Parathyroid adenoma (tissue), 2 donors: Measurements from ENCODE around the gene PASD1.

Experiments
- H2AFZ ChIP-seq: fragments of 300-600 bp; sonication (generic); one replicate; pipeline ENCODE4 v1.7.0; 2017; ENCODE audit warnings: antibody characterized with exemption, mild to moderate bottlenecking
- H3K27ac ChIP-seq: fragments of 300-600 bp; sonication (generic); one replicate; pipeline ENCODE4 v1.7.0; 2017
- H3K27me3 ChIP-seq: fragments of 300-600 bp; sonication (generic); one replicate; pipeline ENCODE4 v1.7.0; 2017; ENCODE audit warnings: low read length; ENCODE audit not compliant: control insufficient read depth, insufficient read depth
- H3K36me3 ChIP-seq: fragments of 300-600 bp; sonication (generic); one replicate; pipeline ENCODE4 v1.7.0; 2017; ENCODE audit warnings: low read length; ENCODE audit not compliant: control insufficient read depth, insufficient read depth
- H3K4me1 ChIP-seq: fragments of 300-600 bp; sonication (generic); one replicate; pipeline ENCODE4 v1.7.0; 2017; ENCODE audit warnings: control low read depth
- H3K4me2 ChIP-seq: fragments of 300-600 bp; sonication (generic); one replicate; pipeline ENCODE4 v1.7.0; 2017; ENCODE audit warnings: low read length
- H3K4me3 ChIP-seq: fragments of 300-600 bp; sonication (generic); one replicate; pipeline ENCODE4 v1.7.0; 2017; ENCODE audit warnings: low read depth, low read length
- H3K79me2 ChIP-seq: fragments of 300-600 bp; sonication (generic); one replicate; pipeline ENCODE4 v1.7.0; 2017; ENCODE audit warnings: control low read depth
- H3K9ac ChIP-seq: fragments of 300-600 bp; sonication (generic); one replicate; pipeline ENCODE4 v1.7.0; 2017; ENCODE audit warnings: mild to moderate bottlenecking
- H3K9me3 ChIP-seq: fragments of 300-600 bp; sonication (generic); one replicate; pipeline ENCODE4 v1.7.0; 2017; ENCODE audit warnings: low read length; ENCODE audit not compliant: control insufficient read depth
- CTCF ChIP-seq: fragments of 300-600 bp; sonication (generic); IDR thresholded peaks from one replicate; pipeline ENCODE4 v1.7.0; 2017; ENCODE audit warnings: antibody characterized with exemption, mild to moderate bottlenecking
- donor health status: primary hyperparathyroidism.

PASD1 gene

GRCh38 chrX:151701531-151701930, 138.1 kb downstream of the PASD1 start:
- Histone ChIP-seq H3K79me2 (no peaks in the 10 kb centered on the region), H3K9me3 (no peaks in the 10 kb centered on the region), H3K36me3 (no peaks in the 10 kb centered on the region), H3K4me1 (no peaks in the 10 kb centered on the region), H3K27me3 (no peaks in the 10 kb centered on the region), H3K4me3 (no peak overlapping the region), H2AFZ (no peak overlapping the region), H3K4me2 (no peak overlapping the region), H3K27ac (no peak overlapping the region), H3K9ac (no peak overlapping the region)
- TF ChIP-seq CTCF: no peak

GRCh38 chrX:151702026-151702714, 138.7 kb downstream of the PASD1 start:
- Histone ChIP-seq H3K4me1 (no peaks in the 10 kb centered on the region), H3K27ac (no peak overlapping the region), H2AFZ (no peak overlapping the region), H3K9ac (no peak overlapping the region), H3K36me3 (no peaks in the 10 kb centered on the region), H3K27me3 (no peaks in the 10 kb centered on the region), H3K79me2 (no peaks in the 10 kb centered on the region), H3K4me3 (no peak overlapping the region), H3K4me2 (no peak overlapping the region), H3K9me3 (no peaks in the 10 kb centered on the region)
- no peak for TF ChIP-seq CTCF

GRCh38 chrX:151702741-151703340, 139.4 kb downstream of the PASD1 start:
- Histone ChIP-seq H3K4me1 (no peaks in the 10 kb centered on the region), H3K9ac (no peak overlapping the region), H3K27me3 (no peaks in the 10 kb centered on the region), H3K9me3 (no peaks in the 10 kb centered on the region), H3K4me2 (no peak overlapping the region), H3K27ac (no peak overlapping the region), H3K4me3 (no peak overlapping the region), H3K79me2 (no peaks in the 10 kb centered on the region), H2AFZ (no peak overlapping the region), H3K36me3 (no peaks in the 10 kb centered on the region)
- no peak for TF ChIP-seq CTCF

GRCh38 chrX:151703487-151703886, 140.0 kb downstream of the PASD1 start:
- no peaks in the 10 kb centered on the region for H3K9me3 ChIP-seq
- H3K79me2 ChIP-seq: no peaks in the 10 kb centered on the region
- H3K9ac ChIP-seq: no peak overlapping the region
- H3K4me1 ChIP-seq: no peaks in the 10 kb centered on the region
- no peaks in the 10 kb centered on the region for H3K27me3 ChIP-seq
- no peaks in the 10 kb centered on the region for H3K36me3 ChIP-seq
- no peak overlapping the region for H2AFZ ChIP-seq
- no peak overlapping the region for H3K27ac ChIP-seq
- no peak overlapping the region for H3K4me2 ChIP-seq
- TF ChIP-seq CTCF: no peak
- H3K4me3 ChIP-seq: no peak overlapping the region
